ENCODE results near the gene SUGP2. TPM values are rescaled to one million over a fixed set of nuclear protein-coding genes. Genes with fewer than 3 reads are reported as not detected.
A peak's percentile ranks its signal among the peaks of the same experiment; 100 is the strongest.

The SUGP2 gene
- total RNA-seq, 1 donor from 2014 or later: 123 TPM

DNA sequence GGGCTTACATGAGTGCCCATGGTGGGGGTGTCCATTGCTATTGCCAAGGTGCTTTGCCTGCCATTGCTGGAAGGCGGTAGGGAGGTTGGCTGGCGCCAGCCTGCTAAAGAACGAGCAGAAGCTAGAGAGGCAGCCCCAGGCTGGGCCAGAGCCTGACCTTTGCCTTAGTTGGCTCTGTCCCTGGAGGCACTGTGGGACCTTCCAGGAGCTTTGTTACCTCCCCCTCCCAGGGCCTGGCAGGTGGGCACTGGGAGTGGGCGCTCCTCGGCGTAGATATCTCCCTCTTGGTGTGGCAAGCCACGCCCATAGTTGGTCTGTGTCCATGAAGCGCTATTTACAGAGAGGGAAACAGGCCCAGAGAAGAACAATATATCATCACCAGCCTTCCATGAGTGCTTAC, 28.2 kb upstream of the SUGP2 start:
- Mint-ChIP-seq H3K4me1 (peaks cover 14% of the 10 kb centered on the region), H3K27me3 (ENCODE audit: insufficient read depth, low read depth) (peaks cover 14% of the 10 kb centered on the region), H3K9me3 (no peaks in the 10 kb centered on the region), H3K27ac (no peak overlapping the region), H3K36me3 (peaks cover 5% of the 10 kb centered on the region), H3K4me3 (peak overlapping the region; percentile 43)
- Histone ChIP-seq H3K27me3 (peaks cover 26% of the 10 kb centered on the region), H3K4me1 (peaks cover 5% of the 10 kb centered on the region), H3K79me2 (ENCODE audit: low read depth) (no peaks in the 10 kb centered on the region), H3K4me2 (no peak overlapping the region), H2AFZ (replicated peaks) (no peak overlapping the region), H4K20me1 (ENCODE audit: low read depth) (peaks cover 3% of the 10 kb centered on the region), H3K9ac (no peak overlapping the region), H3K36me3 (no peaks in the 10 kb centered on the region), H3K4me3 (no peak overlapping the region), H3K9me3 (ENCODE audit: low read depth) (no peaks in the 10 kb centered on the region), H3K27ac (no peak overlapping the region), H3F3A (ENCODE audit: low read depth) (peaks cover 16% of the 10 kb centered on the region)
- no peak for DNase-seq (ENCODE audit: low spot score)
- TF ChIP-seq, protein P1, sequence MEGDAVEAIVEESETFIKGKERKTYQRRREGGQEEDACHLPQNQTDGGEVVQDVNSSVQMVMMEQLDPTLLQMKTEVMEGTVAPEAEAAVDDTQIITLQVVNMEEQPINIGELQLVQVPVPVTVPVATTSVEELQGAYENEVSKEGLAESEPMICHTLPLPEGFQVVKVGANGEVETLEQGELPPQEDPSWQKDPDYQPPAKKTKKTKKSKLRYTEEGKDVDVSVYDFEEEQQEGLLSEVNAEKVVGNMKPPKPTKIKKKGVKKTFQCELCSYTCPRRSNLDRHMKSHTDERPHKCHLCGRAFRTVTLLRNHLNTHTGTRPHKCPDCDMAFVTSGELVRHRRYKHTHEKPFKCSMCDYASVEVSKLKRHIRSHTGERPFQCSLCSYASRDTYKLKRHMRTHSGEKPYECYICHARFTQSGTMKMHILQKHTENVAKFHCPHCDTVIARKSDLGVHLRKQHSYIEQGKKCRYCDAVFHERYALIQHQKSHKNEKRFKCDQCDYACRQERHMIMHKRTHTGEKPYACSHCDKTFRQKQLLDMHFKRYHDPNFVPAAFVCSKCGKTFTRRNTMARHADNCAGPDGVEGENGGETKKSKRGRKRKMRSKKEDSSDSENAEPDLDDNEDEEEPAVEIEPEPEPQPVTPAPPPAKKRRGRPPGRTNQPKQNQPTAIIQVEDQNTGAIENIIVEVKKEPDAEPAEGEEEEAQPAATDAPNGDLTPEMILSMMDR (IDR thresholded peaks at IDR 0.05): no peak
- no peak for TF ChIP-seq EZH2phosphoT487 (IDR thresholded peaks at IDR 0.05)

DNA sequence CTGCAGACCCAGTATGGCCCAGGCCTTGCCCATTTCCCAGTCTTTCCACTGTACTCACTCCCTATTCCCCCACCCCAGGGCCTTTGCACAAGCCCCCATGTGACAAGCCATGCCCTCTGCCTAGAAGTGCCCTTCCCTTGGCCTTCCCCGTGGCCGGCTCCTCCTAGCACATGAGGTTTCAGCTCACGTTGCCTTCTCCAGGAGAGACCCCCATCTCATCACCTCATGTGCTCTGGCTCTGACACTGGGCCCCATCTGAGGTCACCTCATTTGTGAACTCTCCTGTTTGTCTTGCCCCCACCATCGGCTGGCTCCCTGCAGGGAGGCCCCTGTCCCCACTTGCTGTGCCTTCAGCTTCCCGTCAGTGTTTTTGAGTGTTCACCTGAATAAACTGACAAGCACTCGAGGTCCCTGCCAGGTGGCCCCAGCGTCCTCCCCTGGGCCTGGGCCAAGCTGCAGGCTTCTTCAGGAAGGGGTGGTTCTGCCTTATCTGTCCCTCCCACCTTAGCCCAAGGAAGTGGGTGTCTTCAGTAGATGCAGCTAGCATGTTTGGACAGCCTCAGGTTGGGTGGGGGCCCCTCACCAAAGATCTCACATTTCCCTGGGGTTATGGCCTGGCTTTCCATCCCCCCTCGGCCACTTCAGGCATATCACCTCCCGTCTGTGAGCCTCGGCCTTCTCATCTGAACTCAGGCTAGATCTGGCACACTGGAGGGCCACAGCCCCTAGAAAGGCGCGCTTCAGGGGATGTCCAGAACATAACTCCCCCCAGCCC, 26.7 kb upstream of the SUGP2 start:
- Mint-ChIP-seq H3K4me3 (no peak overlapping the region), H3K27me3 (ENCODE audit: insufficient read depth, low read depth) (peaks cover 12% of the 10 kb centered on the region), H3K4me1 (peaks cover 14% of the 10 kb centered on the region), H3K9me3 (no peaks in the 10 kb centered on the region), H3K27ac (no peak overlapping the region), H3K36me3 (peaks cover 7% of the 10 kb centered on the region)
- no peaks in the 10 kb centered on the region for H3K9me3 ChIP-seq (ENCODE audit: low read depth)
- TF ChIP-seq, protein P1 (IDR thresholded peaks at IDR 0.05): no peak
- no peak for TF ChIP-seq EZH2 (IDR thresholded peaks at IDR 0.05)
- no peak for TF ChIP-seq EZH2phosphoT487 (IDR thresholded peaks at IDR 0.05)
- no peak overlapping the region for H3K4me2 ChIP-seq
- no peak overlapping the region for H2AFZ ChIP-seq (replicated peaks)
- no peak overlapping the region for H3K27ac ChIP-seq
- H3K36me3 ChIP-seq: no peaks in the 10 kb centered on the region
- H3K4me1 ChIP-seq: peaks cover 5% of the 10 kb centered on the region
- H3K79me2 ChIP-seq (ENCODE audit: low read depth): no peaks in the 10 kb centered on the region
- no peak overlapping the region for H3K9ac ChIP-seq
- H3K27me3 ChIP-seq: peaks cover 11% of the 10 kb centered on the region
- peaks cover 15% of the 10 kb centered on the region for H3F3A ChIP-seq (ENCODE audit: low read depth)
- H3K4me3 ChIP-seq: no peak overlapping the region
- no peak for DNase-seq (ENCODE audit: low spot score)
- H4K20me1 ChIP-seq (ENCODE audit: low read depth): peaks cover 3% of the 10 kb centered on the region

DNA sequence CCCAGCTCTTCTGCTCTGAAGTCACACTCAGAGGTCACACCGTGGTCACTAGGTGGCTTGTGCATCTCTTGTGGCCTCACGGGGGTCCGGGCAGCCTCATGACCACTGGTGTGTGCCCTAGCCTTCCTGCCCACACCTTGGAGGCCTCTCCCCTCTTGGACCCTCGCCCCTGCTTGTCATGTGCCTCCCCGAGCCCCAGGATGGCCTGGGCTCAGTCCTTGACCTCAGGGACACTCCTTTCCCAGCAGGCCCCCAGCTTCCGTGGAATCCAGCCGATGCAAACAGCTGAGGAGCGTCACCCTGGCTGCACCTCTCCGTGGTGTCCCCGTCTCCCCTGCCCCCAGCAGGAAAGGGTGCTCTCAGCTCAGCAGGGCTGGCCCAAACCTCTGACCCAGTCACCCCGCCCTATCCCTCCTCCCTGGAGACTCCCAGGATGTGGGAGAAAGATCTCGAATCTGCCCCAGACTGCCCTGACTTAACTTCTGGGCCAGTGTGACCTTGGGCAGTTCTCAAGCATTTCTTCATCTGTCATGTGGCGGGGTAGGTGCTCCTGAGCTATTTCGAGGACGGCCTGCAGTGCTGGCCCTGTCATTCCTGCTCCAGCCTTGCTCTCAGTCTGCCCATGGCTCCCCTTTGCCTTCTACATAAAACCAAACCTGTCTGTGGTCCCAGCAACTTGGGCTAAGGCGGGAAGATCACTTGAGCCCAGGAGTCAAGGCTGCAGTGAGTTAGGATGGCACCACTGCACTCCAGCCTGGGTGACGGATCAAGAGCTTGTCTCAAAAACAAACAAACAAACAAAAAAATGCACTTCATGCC, 25.9 kb upstream of the SUGP2 start:
- no peak overlapping the region for H3K27ac Mint-ChIP-seq
- Histone ChIP-seq H3F3A (ENCODE audit: low read depth) (peaks cover 8% of the 10 kb centered on the region), H3K9me3 (ENCODE audit: low read depth) (no peaks in the 10 kb centered on the region), H3K4me2 (no peak overlapping the region), H3K36me3 (no peaks in the 10 kb centered on the region), H2AFZ (replicated peaks) (no peak overlapping the region), H3K27me3 (peaks cover 3% of the 10 kb centered on the region), H3K9ac (no peak overlapping the region), H3K27ac (no peak overlapping the region), H4K20me1 (ENCODE audit: low read depth) (no peaks in the 10 kb centered on the region), H3K79me2 (ENCODE audit: low read depth) (no peaks in the 10 kb centered on the region), H3K4me1 (peaks cover 2% of the 10 kb centered on the region), H3K4me3 (no peak overlapping the region)
- no peaks in the 10 kb centered on the region for H3K9me3 Mint-ChIP-seq
- H3K36me3 Mint-ChIP-seq: peaks cover 7% of the 10 kb centered on the region
- no peak for DNase-seq (ENCODE audit: low spot score)
- no peak overlapping the region for H3K4me3 Mint-ChIP-seq
- TF ChIP-seq, protein P1 (IDR thresholded peaks at IDR 0.05): no peak
- no peak for TF ChIP-seq EZH2 (IDR thresholded peaks at IDR 0.05)
- TF ChIP-seq EZH2phosphoT487 (IDR thresholded peaks at IDR 0.05): no peak
- peaks cover 7% of the 10 kb centered on the region for H3K4me1 Mint-ChIP-seq
- peaks cover 10% of the 10 kb centered on the region for H3K27me3 Mint-ChIP-seq (ENCODE audit: insufficient read depth, low read depth)
